ENCODE data around the gene LRMDA. TPM values are rescaled to one million over a fixed set of nuclear protein-coding genes. Genes with fewer than 3 reads are reported as not detected.

Gene LRMDA
- total RNA-seq, 4 donors from 2014 or later: 7.3 to 20.1 (median 8.4) TPM

GRCh38 chr10:75773231-75773780, 341.9 kb downstream of the LRMDA start:
- 52 to 53% methylated on average over 5 of the region's 5 CpGs for WGBS, 2 donors (ENCODE audit: low coverage in 1 of 2)
- Histone ChIP-seq H3K4me3 (no peak overlapping the region), H3K36me3 (no peaks in the 10 kb centered on the region), H3K27ac (peak overlapping the region; percentile 20 to 67 (median 56)), H3K27me3 (no peaks in the 10 kb centered on the region), H3K4me1 (peaks cover 4 to 85% (median 6%) of the 10 kb centered on the region in 3 donors), H3K9me3 (no peaks in the 10 kb centered on the region)
- ATAC-seq: peak; percentile 35
- TF ChIP-seq POLR2A (IDR thresholded peaks at IDR 0.05) (no peak), POLR2AphosphoS5 (IDR thresholded peaks at IDR 0.05) (peak; percentile 25)

GRCh38 chr10:75773813-75774782, 342.7 kb downstream of the LRMDA start:
- Histone ChIP-seq H3K4me3 (no peak overlapping the region), H3K27ac (peak overlapping the region; percentile 20 to 67 (median 62)), H3K36me3 (no peaks in the 10 kb centered on the region), H3K4me1 (peaks cover 4 to 93% (median 6%) of the 10 kb centered on the region in 3 donors), H3K9me3 (no peaks in the 10 kb centered on the region), H3K27me3 (no peaks in the 10 kb centered on the region)
- no peak for ATAC-seq
- TF ChIP-seq CTCF (IDR thresholded peaks at IDR 0.05) (no peak), POLR2A (IDR thresholded peaks at IDR 0.05) (no peak), EP300 (IDR thresholded peaks at IDR 0.05) (no peak), POLR2AphosphoS5 (IDR thresholded peaks at IDR 0.05) (no peak)
- WGBS, 2 donors (ENCODE audit: low coverage in 1 of 2): 13 to 17% methylated on average over 3 of the region's 3 CpGs

GRCh38 chr10:75774783-75775490, 343.5 kb downstream of the LRMDA start:
- TF ChIP-seq POLR2AphosphoS5 (IDR thresholded peaks at IDR 0.05) (no peak), CTCF (IDR thresholded peaks at IDR 0.05) (no peak), EP300 (IDR thresholded peaks at IDR 0.05) (no peak), POLR2A (IDR thresholded peaks at IDR 0.05) (no peak)
- H3K27ac ChIP-seq: peak overlapping the region in 3 of 4 donors; percentile 56 to 67 (median 67)
- no peak overlapping the region for H3K4me3 ChIP-seq
- no peaks in the 10 kb centered on the region for H3K27me3 ChIP-seq
- H3K4me1 ChIP-seq: peaks cover 4 to 90% (median 6%) of the 10 kb centered on the region in 3 donors
- 16 to 17% methylated on average over 4 of the region's 6 CpGs for WGBS, 2 donors (ENCODE audit: low coverage in 1 of 2)
- no peaks in the 10 kb centered on the region for H3K36me3 ChIP-seq
- H3K9me3 ChIP-seq: no peaks in the 10 kb centered on the region
- ATAC-seq: no peak

- Histone ChIP-seq H3K4me1 (peaks cover 0 to 70% (median 4%) of the 10 kb centered on the region in 3 donors), H3K36me3 (no peaks in the 10 kb centered on the region), H3K9me3 (no peaks in the 10 kb centered on the region), H3K27ac (no peak overlapping the region), H3K27me3 (no peaks in the 10 kb centered on the region), H3K4me3 (no peak overlapping the region)
- no peak for ATAC-seq
- WGBS, 2 donors (ENCODE audit: low coverage in 1 of 2): 58 to 76% methylated on average over 9 of the region's 9 CpGs
- TF ChIP-seq EP300 (IDR thresholded peaks at IDR 0.05) (no peak), POLR2A (IDR thresholded peaks at IDR 0.05) (no peak), CTCF (IDR thresholded peaks at IDR 0.05) (no peak), POLR2AphosphoS5 (IDR thresholded peaks at IDR 0.05) (no peak)
These were observed 345.5 kb downstream of the LRMDA start for GRCh38 chr10:75776738-75777504.
